GM13977 (cell line): ENCODE results near the gene SLC1A3.

ENCODE experiments used
- DNase-seq: peaks from one replicate; pipeline ENCODE4 v3.0.0; 2012; ENCODE audit warnings: low spot score
- in situ Hi-C: fragments of 300-500 bp; cut with MboI; formaldehyde crosslinking; loops from one replicate; pipeline ENCODE4 v1.12.0; 2022; ENCODE audit warnings: low sequenced_read_pairs, low pct_unique_long_range_greater_than_20kb, mixed read lengths, inconsistent platforms; ENCODE audit not compliant: unreplicated experiment
- TF ChIP-seq, protein P1 (sequence below): IDR thresholded peaks from 2 replicates; pipeline ENCODE4 v1.5.1; 2012; ENCODE audit warnings: mild to moderate bottlenecking, control low read depth; ENCODE audit not compliant: insufficient read depth; ENCODE audit errors: extremely low read depth, missing control alignments

The SLC1A3 gene

DNA sequence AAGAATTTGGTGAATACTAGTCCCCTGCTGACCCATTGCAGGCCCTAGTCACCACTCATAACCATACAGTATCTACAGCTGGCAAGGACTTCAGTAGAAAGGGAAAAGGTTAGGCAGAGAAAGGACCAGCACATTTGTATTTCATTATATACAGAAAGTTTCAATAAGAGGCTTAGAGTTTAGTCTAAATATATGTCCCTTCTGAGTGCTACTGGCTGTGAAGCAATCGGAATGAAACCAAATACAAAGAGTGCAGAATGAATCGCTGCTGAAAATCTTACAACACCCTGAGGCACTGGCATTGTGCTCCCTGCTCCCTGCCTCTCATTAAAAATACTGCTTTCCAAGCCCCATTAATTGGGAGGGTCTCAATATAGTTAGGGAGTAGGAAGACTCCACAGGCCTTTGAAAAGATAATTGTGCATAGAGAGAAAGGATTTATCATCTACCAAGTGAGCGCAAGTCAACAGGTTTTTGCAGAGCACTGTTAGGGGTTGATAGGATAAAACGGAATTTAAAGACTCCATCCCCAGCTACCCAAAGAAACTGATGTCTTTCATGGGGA, 110.8 kb downstream of the SLC1A3 start:
- no peak for DNase-seq
- in situ Hi-C loops: no loop called here
- TF ChIP-seq, protein P1, sequence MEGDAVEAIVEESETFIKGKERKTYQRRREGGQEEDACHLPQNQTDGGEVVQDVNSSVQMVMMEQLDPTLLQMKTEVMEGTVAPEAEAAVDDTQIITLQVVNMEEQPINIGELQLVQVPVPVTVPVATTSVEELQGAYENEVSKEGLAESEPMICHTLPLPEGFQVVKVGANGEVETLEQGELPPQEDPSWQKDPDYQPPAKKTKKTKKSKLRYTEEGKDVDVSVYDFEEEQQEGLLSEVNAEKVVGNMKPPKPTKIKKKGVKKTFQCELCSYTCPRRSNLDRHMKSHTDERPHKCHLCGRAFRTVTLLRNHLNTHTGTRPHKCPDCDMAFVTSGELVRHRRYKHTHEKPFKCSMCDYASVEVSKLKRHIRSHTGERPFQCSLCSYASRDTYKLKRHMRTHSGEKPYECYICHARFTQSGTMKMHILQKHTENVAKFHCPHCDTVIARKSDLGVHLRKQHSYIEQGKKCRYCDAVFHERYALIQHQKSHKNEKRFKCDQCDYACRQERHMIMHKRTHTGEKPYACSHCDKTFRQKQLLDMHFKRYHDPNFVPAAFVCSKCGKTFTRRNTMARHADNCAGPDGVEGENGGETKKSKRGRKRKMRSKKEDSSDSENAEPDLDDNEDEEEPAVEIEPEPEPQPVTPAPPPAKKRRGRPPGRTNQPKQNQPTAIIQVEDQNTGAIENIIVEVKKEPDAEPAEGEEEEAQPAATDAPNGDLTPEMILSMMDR: no peak

DNA sequence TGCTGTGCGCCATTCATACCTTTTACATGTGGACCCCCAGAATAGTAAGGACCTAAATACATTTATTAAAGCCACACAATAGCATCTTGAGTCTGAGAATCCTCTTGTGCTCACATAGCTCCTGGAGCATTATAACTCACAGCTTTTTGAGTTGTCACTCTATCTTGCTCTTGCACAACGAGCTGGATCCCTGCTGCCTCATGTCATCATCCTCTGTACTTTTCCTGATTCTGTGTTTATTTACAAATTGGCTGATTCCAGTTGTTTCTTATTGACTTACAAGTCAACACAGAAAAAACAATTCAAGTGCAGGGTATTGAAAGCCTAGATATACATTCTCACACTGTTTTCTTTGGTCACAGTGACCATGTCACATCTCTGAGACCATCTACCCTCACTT, 112.9 kb downstream of the SLC1A3 start:
- no peak for DNase-seq
- TF ChIP-seq, protein P1: no peak
- in situ Hi-C loops: no loop called here

DNA sequence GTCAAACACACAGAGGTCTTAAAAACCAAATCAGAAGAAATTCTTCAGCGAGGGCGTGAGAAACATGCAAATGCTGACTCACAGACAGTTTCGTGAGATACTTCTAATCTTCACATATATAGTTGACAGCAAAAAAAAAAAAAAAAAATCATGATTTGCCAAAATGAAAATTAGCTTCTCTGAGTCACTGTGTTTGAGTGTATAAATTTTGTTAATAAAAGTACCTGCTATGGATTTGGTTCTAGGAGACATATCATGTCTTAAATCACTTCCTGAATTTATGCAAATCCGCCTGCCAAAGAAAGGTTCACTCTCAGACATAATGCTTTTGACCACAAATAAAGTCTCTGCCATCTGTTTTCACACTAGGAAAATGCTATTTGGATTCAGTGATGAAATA, 114.3 kb downstream of the SLC1A3 start:
- DNase-seq: no peak
- TF ChIP-seq, protein P1: no peak
- in situ Hi-C loops: no loop called here

DNA sequence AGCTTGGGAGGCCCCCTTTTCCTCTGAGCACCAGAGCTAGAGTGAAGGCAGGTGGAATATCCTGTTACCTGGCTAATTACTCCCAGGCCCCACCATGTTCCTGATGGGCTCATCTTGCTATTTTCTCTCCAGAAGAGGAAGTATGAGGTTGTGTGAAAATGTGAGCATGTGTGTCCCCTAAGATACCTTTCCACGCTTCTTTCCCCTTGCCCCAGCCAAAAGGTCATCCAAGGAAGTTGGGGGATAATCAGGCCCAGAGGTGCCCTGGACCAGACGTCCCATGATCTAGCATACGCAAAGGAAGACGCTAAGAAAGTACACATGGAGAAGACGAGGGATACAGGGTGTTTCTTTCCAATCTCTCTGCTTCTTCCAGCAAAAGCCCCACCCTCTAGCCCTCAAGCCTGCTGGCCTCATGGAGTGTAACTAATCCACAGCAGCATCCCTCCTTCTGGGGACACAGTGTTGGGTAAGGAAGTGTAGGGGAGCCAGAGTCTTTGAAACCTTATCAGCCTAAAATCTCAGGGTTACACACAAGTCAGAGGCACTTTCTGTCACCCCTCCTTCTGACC, 115.3 kb downstream of the SLC1A3 start:
- DNase-seq: no peak
- in situ Hi-C loops: no loop called here
- TF ChIP-seq, protein P1: no peak

DNA sequence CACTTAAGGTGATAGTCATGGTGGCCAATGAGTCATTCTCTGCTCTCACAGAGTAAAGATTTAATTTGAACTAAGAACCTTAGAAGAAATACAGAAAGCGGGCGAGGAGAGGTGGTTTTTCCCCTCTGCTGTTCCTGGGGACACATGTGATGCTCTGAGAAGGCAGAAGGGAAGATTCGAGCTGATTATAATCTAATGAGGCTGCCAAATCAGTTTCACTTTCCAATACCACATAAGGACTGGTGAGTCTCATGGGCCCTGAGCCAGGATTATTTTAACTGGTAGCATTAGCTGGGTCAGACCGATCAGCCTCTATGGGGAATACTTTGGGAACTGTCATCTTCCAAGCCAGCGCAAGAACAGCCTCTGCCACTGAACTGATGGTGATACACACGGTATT, 116.5 kb downstream of the SLC1A3 start:
- DNase-seq: no peak
- TF ChIP-seq, protein P1: no peak
- in situ Hi-C loops: no loop called here

DNA sequence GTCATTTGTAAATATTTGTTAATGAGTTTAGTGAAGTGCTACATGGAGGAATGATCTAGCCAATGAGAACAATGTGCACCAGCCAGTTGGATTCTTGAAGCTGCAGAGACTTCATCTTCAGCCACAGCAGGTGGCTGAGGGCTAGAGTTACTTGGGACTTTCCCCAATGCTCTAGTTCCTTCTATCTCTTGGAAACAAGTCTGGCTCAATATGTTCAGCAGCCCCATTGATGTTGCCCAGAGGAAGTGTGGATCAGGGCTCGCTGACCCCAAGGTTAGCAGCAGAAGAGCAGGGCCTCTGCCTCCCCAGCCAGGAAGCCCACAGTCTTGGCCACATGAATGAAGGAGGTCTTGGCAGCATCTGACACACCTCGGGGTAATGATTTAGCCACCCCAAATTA, 117.5 kb downstream of the SLC1A3 start:
- in situ Hi-C loops: no loop called here
- DNase-seq: peak; percentile 45
- TF ChIP-seq, protein P1: no peak
